HG03460 (cell line): ENCODE measurements around the gene PNPLA3.

Experiments used
- ATAC-seq: cut with Tn5 transposase; IDR thresholded peaks from one replicate; pipeline ENCODE4 v1.9.1; 2021; ENCODE audit not compliant: unreplicated experiment

The PNPLA3 gene

GRCh38 chr22:43923191-43923590, 414 bp upstream of the PNPLA3 start:
- ATAC-seq = no peak

- no peak for ATAC-seq
These were observed 1.3 kb downstream of the PNPLA3 start for GRCh38 chr22:43924877-43925276.

- ATAC-seq = no peak
These were observed 2.1 kb downstream of the PNPLA3 start for GRCh38 chr22:43925433-43926348.

GRCh38 chr22:43926349-43926710, 2.7 kb downstream of the PNPLA3 start:
- no peak for ATAC-seq

- no peak for ATAC-seq
These were observed 4.9 kb downstream of the PNPLA3 start for GRCh38 chr22:43928468-43928867.

- no peak for ATAC-seq
These were observed 5.3 kb downstream of the PNPLA3 start for GRCh38 chr22:43928908-43929307.

GRCh38 chr22:43931771-43932170, 8.2 kb downstream of the PNPLA3 start:
- no peak for ATAC-seq

GRCh38 chr22:43941449-43941848, 17.8 kb downstream of the PNPLA3 start:
- ATAC-seq = no peak

GRCh38 chr22:43944670-43945430, 21.2 kb downstream of the PNPLA3 start:
- ATAC-seq = no peak

- ATAC-seq = no peak
These were observed 22.2 kb downstream of the PNPLA3 start for GRCh38 chr22:43945632-43946383.

- no peak for ATAC-seq
These were observed 22.7 kb downstream of the PNPLA3 start for GRCh38 chr22:43946384-43946667.

- no peak for ATAC-seq
These were observed 25.3 kb downstream of the PNPLA3 start for GRCh38 chr22:43948836-43949406.

- no peak for ATAC-seq
These were observed 27.8 kb downstream of the PNPLA3 start for GRCh38 chr22:43951391-43951790.

- ATAC-seq = no peak
These were observed 28.4 kb downstream of the PNPLA3 start for GRCh38 chr22:43951966-43952365.

- no peak for ATAC-seq
These were observed 30.6 kb downstream of the PNPLA3 start for GRCh38 chr22:43953988-43954785.

- ATAC-seq = peak; percentile 87
These were observed 31.7 kb downstream of the PNPLA3 start, which contains the start of gene SAMM50 for GRCh38 chr22:43955040-43955882. SAMM50 (plus strand) TSS chr22:43955442; CDS start chr22:43955578, 136 bp downstream.

- ATAC-seq = peak; percentile 29
These were observed 32.5 kb downstream of the PNPLA3 start for GRCh38 chr22:43955883-43956782.

GRCh38 chr22:43956805-43957463, 33.3 kb downstream of the PNPLA3 start:
- ATAC-seq = no peak
